Adrenal gland (tissue), 5 donors: ENCODE results near the gene FHAD1.

Experiments used
- CTCF ChIP-seq, 6 experiments: fragments of 450-650 bp in 4 of 6; fragments of 200-600 bp in 2 of 6; sonication (generic) in 1 of 6; IDR thresholded peaks; 1 replicate in 5 of 6; 2 replicates in 1 of 6; pipeline versions ENCODE4 v1.5.1 to v1.8.0; 2016 to 2021; ENCODE audit warnings: antibody characterized with exemption in 6 of 6, mild to moderate bottlenecking in 2 of 6, moderate library complexity in 1 of 6
- POLR2A ChIP-seq, 2 donors: fragments of 450-650 bp; IDR thresholded peaks; one replicate each; pipeline ENCODE4 v1.6.1; 2017; ENCODE audit warnings: antibody characterized with exemption in 2 of 2, mild to moderate bottlenecking in 2 of 2, moderate library complexity in 1 of 2
- donor health status: DM: no; HTN: no; CAD: no.

GRCh38 chr1:15405106-15405850 lies 158.3 kb downstream of the FHAD1 start:
- no peak for TF ChIP-seq POLR2A (IDR thresholded peaks at IDR 0.05)
- TF ChIP-seq CTCF (IDR thresholded peaks at IDR 0.05): no peak
